Testis (tissue), 2 donors: ENCODE data around the gene ZNF462.

Source experiments
- CTCF ChIP-seq, 3 experiments: fragments of 450-650 bp in 2 of 3; fragments of 200-600 bp in 1 of 3; sonication (generic) in 1 of 3; IDR thresholded peaks; one replicate each; pipeline ENCODE4 v1.5.1; 2016 to 2019; ENCODE audit warnings: antibody characterized with exemption in 3 of 3, mild to moderate bottlenecking in 2 of 3, moderate library complexity in 1 of 3
- POLR2A ChIP-seq: fragments of 450-650 bp; IDR thresholded peaks from one replicate; pipeline ENCODE4 v1.6.1; 2017; ENCODE audit warnings: antibody characterized with exemption, mild to moderate bottlenecking, moderate library complexity

GRCh38 chr9:107020040-107020530 lies 157.1 kb downstream of the ZNF462 start:
- TF ChIP-seq CTCF (IDR thresholded peaks at IDR 0.05) (no peak), POLR2A (no peak)
